GM18517 (cell line): ENCODE measurements around the gene FRMD4A.
"Not testable (repeated sequence)": the region's sequence is repeated elsewhere in the genome, so short reads cannot be mapped to it uniquely, and the experiment has no call there.

ENCODE experiments used
- ATAC-seq: cut with Tn5 transposase; IDR thresholded peaks from one replicate; pipeline ENCODE4 v1.9.1; 2021; ENCODE audit warnings: mild to moderate bottlenecking, moderate library complexity; ENCODE audit not compliant: unreplicated experiment

The FRMD4A gene

DNA sequence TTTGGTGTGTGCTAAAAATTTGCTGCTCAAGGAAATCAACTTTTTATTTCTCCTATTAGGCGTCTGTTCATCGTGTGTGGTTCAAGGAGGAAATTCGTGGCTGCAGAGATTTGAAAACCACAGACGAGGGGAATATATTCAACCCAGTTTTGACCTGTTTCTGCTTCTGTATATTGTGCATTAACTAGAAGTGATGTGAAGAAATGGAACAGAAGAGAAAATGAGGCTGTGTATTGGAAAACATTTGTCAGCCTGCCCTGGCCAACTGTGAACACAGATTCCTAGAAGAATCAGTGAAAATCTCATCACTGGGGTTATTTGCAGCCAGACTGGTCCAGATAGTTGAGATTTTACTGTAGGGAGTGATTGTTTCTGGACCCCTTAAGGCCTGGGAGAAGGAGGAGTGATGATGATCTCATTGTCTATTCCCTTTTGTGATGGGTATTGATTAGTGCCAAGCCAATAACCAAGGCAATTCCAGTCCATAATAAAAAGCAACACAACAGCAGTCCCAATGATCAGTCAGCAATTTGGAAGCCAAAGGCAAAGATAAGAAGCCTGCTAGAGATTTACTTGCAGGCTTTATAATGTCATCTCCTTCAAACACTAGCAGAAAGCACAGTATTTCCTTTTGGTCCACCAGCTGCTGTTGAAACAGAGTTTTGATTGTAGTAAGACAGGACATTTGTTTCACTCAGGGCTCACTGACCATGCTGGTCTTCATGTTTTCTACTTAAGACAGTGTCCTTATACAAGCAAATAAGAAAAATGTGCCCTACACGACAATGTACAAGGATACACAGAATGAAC, 404.5 kb downstream of the FRMD4A start:
- ATAC-seq: no peak

GRCh38 chr10:13924040-13924725, 406.5 kb downstream of the FRMD4A start:
- no peak for ATAC-seq

- no peak for ATAC-seq
Observed at GRCh38 chr10:13922586-13922985, 408.1 kb downstream of the FRMD4A start.

- no peak for ATAC-seq
Observed at GRCh38 chr10:13921941-13922340, 408.8 kb downstream of the FRMD4A start.

DNA sequence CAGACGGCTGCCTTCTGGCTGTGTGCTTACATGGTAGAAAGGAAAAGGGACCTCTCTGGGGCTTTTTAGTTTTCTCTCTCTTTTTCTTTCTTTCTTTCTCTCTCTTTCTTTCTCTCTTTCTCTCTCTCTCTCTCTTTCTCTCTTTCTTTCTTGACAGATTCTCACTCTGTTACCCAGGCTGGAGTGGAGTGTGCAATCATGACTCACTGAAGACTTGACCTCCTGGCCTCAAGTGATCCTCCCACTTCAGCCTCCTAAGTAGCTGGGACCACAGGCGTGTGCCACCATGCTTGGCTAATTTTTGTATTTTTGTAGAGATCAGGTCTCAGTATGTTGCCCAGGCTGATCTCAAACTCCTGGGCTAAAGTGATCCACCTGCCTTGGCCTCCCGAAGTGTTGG, 409.6 kb downstream of the FRMD4A start:
- ATAC-seq: not testable (repeated sequence)

DNA sequence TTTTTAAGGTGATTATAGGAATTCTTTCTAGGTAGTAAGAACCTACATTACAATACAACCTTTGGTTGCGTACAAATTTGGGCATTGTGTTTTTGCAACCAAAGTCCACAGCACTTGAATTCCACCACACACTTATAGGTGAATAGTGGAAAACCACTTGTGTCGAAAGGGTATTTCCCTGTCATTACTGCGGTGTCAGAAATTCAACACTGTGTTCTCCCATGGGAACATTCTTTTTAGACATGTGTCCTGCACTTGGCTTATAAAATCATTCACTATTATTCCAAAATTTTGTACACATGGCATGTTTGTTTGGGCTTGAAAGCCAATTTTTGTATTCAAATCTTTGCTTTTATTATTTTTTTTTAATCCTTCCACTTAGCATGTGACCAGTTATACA, 410.3 kb downstream of the FRMD4A start:
- no peak for ATAC-seq

DNA sequence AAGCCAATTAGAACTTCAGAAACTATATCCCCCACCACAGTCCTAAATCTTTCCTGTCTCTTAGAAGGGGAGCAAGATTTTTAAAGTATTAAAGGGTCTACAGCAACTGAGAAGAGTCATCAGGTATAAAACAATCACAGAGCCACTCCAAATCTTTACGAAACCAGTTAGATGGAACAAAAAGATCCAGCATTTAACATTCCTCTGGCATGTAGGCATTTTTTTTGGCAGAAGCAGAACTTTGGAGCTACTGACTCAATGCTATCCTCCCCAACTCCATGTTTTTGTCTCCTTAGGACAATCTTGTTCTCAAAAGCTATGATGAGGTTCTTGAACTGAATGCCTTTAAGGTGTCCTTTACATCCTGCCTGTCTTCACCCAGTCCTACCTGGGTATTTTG, 410.7 kb downstream of the FRMD4A start:
- no peak for ATAC-seq

GRCh38 chr10:13917791-13918190, 412.9 kb downstream of the FRMD4A start:
- ATAC-seq: no peak

DNA sequence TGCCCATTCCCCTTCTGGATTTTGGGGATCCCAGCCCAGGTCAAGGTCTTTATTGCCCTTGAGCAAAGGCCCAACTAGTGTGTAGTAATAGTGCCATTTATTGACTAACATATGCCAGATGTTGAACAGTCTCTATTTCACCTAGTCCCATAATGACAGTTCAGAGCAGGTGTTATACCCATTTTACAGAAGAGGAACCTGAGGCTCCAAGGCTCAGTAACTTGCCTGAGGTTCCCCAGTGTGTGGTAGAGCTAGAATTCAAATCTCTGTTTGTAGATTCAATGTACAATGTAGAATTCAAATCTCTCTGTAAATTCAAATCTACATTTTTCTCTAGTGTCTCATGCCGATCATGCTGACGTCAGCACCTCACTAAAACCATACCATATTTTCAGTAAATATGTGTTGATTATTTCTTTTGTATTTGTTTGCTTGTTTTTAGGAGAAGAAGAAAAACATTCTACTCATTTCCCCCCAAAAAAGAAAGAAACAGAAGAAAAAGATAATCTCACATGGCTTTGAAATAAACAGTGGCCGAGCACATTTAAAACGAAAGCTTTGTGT, 414.3 kb downstream of the FRMD4A start:
- no peak for ATAC-seq

- no peak for ATAC-seq
Observed at GRCh38 chr10:13915710-13916109, 415.0 kb downstream of the FRMD4A start.

DNA sequence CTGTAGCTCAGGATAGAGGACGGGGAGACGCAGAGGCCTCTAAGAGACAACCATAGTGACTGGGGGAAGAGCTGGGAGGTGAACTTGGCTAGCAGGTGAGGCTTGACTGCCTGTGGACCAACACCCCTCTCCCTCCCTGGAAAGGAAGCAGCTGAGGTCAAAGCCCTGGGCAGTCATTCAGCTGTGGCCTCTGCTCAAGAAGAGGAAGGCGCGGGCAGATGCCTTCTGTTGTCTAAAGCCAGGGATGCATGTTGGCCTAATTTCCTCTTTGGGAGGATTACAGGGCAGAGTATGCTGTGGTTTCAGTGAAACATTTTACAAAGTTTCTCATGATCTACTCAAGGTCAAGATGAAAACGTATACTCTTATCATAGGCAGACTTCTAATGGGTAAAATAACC, 416.8 kb downstream of the FRMD4A start:
- ATAC-seq: no peak

GRCh38 chr10:13911821-13912520, 418.8 kb downstream of the FRMD4A start:
- no peak for ATAC-seq

DNA sequence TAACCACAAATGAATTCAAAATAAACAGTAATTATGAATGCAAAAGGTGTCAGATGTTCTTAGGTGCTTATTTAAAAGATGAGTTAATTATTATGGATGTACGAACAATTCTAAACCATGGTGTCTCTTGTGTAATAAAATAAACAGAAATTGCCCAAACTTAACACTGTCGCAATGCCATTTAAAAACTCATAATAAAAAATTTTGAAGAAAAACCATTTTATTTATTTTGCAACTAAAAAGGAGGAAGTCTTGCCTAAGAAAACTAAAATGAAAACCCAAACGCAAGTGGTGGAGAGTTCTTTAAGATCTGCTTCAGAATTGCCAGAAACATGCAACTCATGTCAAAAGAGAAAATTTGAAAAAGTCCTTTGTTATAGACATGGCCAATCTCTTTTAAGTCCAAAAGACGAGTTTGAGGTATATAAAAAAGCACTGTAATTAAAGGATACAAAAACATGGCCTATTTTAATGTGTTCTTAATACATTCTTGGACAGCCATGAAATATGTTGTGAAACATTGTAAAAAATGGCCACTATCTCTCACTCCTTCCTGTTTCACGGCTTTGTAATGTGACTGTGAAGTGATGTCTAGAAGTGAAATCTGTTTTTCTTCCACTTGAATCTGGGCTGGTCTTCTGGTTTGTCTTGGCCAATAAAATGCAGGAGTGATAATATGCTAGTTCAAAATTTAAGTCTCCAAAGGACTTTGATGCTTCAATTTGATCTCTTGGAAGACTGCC, 421.0 kb downstream of the FRMD4A start:
- ATAC-seq: no peak

GRCh38 chr10:13908475-13908874, 422.2 kb downstream of the FRMD4A start:
- ATAC-seq: no peak

DNA sequence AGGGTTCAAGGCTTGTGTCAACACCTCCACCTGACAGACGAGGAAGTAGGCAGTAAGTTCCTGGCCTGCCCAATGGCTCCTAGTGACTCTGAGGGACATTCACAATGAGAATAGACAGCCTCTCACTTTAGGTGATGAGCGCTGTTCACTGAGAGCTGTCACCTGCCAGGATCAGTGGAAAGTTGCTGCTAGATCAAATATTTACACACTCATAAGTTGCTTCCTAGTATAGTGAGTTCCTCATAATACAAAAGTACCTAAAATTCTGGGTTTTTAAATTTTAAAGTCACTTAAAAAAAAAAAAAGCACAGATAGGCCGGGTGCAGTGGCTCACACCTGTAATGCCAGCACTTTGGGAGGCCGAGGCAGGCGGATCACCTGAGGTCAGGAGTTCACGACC, 423.2 kb downstream of the FRMD4A start:
- no peak for ATAC-seq

GRCh38 chr10:13905281-13905680, 425.4 kb downstream of the FRMD4A start:
- no peak for ATAC-seq

DNA sequence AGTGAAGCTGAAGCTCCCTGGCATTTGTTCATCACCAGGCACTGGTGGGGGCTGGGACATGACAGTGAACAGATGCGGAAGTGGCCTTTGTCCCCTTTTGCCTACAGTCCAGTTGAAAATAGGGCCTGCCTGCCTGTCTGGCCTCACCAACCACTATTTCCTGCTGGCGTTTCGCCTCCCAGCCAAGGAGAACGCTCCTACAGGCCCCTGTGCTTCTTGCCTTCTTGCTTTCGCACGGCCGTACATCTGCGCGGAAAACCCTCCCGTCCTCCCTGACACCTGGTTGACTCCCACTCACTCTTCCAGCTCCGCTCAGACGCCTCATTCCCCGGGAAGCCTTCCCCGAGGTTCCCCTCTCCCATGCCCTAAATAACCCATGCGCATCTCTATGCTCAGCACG, 426.7 kb downstream of the FRMD4A start:
- ATAC-seq: no peak

DNA sequence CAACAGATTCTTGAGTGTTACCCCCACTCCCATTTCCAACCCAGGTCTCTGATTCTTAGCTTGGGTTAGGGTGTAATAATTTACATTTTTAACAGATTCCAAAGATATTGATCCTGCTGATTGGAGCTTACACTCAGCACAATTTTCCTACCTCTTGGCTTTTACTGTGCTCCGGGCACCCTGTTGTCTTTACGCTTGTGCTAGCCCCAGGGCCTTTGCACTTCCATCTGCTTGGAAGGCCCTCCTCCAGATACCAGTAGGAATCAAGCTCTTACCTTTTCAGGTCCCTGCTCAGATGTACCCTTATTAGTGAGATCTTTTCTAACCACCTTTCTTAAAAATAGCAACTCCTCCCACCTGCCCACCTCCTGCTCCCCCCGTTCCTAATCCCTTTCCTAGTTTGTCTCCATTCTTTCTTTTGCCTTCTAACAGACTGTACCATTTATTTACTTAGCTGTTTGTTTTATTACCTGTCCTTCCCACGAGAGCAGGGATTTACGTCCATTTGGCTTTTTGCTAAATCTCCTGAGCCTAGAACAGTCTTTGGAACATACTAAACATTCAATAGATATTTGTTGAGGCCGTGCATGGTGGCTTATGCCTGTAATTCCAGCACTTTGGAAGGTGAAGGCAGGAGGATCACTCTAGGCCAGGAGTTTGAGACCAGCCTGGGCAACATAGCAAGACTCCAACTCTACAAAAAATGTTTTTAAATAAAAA, 427.7 kb downstream of the FRMD4A start:
- ATAC-seq: no peak

DNA sequence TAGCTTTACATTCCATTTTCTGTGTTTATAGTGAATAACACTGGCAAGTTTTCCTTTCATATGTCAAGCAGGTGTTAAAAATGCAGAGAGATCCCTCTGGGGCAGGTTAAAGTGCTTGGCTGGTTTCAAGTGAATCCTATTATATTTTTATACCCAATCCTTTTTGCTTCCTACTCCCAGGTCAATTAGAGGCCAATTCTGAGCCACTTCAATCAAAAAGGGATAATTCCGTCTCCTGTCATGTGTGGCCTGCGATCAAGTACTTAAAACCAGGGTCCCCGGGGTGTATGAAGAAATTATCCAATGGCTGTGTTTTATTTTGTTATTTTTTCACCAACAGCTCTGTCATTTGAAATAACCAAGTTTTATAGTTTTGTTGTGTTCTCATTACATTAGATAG, 430.8 kb downstream of the FRMD4A start:
- ATAC-seq: no peak

DNA sequence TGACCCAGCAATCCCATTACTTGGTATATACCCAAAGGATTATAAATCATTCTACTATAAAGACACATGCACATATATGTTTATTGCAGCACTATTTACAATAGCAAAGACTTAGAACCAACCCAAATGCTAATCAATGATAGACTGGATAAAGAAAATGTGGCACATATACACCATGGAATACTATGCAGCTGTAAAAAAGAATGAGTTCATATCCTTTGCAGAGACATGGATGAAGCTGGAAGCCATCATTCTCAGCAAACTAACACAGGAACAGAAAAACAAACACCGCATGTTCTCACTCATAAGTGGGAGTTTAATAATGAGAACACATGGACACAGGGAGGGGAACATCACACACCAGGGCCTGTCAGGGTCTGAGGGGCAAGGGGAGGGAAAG, 434.6 kb downstream of the FRMD4A start:
- not testable (repeated sequence) for ATAC-seq
